Calu3 (cell line): Measurements from ENCODE around the gene BIN1. TPM values are rescaled to one million over a fixed set of nuclear protein-coding genes. Genes with fewer than 3 reads are reported as not detected.

ENCODE experiments used
- BruUV-seq: library from RNA; stranded (reverse); fragments of 400-500 nt; replicated peaks from 2 replicates; lab custom pipeline; 2021; lab: Mats Ljungman, UMichigan
- CTCF ChIA-PET: fragments of 300-600 bp; sonication (Branson Sonifier 250); formaldehyde crosslinking; loops from one replicate; lab custom pipeline; 2022; ENCODE audit warnings: antibody characterized with exemption; lab: Charles Lee
- DNase-seq: peaks from one replicate; pipeline ENCODE4 v3.0.0; 2022
- H3K27ac Mint-ChIP-seq: one replicate; pipeline ENCODE4 v1.8.0; 2022; ENCODE audit warnings: mixed read lengths; ENCODE audit not compliant: unreplicated experiment
- H3K27me3 Mint-ChIP-seq: one replicate; pipeline ENCODE4 v1.8.0; 2022; ENCODE audit warnings: mixed read lengths; ENCODE audit not compliant: unreplicated experiment
- H3K36me3 Mint-ChIP-seq: one replicate; pipeline ENCODE4 v1.8.0; 2022; ENCODE audit warnings: mild to moderate bottlenecking, moderate library complexity, mixed read lengths; ENCODE audit not compliant: insufficient read depth, unreplicated experiment
- H3K4me1 Mint-ChIP-seq: one replicate; pipeline ENCODE4 v1.8.0; 2022; ENCODE audit warnings: mild to moderate bottlenecking, low read depth, mixed read lengths; ENCODE audit not compliant: unreplicated experiment
- H3K4me3 Mint-ChIP-seq: one replicate; pipeline ENCODE4 v1.8.0; 2022; ENCODE audit warnings: mild to moderate bottlenecking, low read depth, moderate library complexity, mixed read lengths; ENCODE audit not compliant: unreplicated experiment
- H3K9me3 Mint-ChIP-seq: one replicate; pipeline ENCODE4 v1.8.0; 2022; ENCODE audit warnings: low read depth, mixed read lengths; ENCODE audit not compliant: unreplicated experiment
- CTCF ChIP-seq: fragments of 200-600 bp; IDR thresholded peaks from one replicate; pipeline ENCODE4 v1.8.0; 2022; ENCODE audit warnings: antibody characterized with exemption; ENCODE audit not compliant: unreplicated experiment
- intact Hi-C: fragments of 100-400 bp; cut with micrococcal nuclease; formaldehyde crosslinking; loops from one replicate; pipeline ENCODE4 v1.10.0; 2022; ENCODE audit not compliant: unreplicated experiment
- total RNA-seq: library from RNA; stranded (reverse); gene quantifications from 2 replicates; pipeline ENCODE4 v1.2.3, GENCODE V29; 2022

BIN1 gene
- total RNA-seq, 1 experiment from 2014 or later = 52.8 TPM

GRCh38 chr2:127015106-127015910 lies 91.6 kb downstream of the BIN1 start:
- H3K36me3 Mint-ChIP-seq = no peaks in the 10 kb centered on the region
- TF ChIP-seq CTCF = no peak
- no peaks in the 10 kb centered on the region for H3K4me1 Mint-ChIP-seq
- BruUV-seq = no TSS peak
- H3K9me3 Mint-ChIP-seq = no peaks in the 10 kb centered on the region
- H3K4me3 Mint-ChIP-seq = no peak overlapping the region
- CTCF ChIA-PET = interaction anchor here (1.3 kb wide), 1 partner anchor 53 kb away, joined by 18 read pairs; no protein-coding TSS in a partner anchor
- no peak overlapping the region for H3K27ac Mint-ChIP-seq
- H3K27me3 Mint-ChIP-seq = peaks cover 62% of the 10 kb centered on the region
- intact Hi-C loops = no loop called here
- no peak for DNase-seq

- H3K4me3 Mint-ChIP-seq = no peak overlapping the region
- H3K27me3 Mint-ChIP-seq = peaks cover 63% of the 10 kb centered on the region
- intact Hi-C loops = no loop called here
- peaks cover 2% of the 10 kb centered on the region for H3K9me3 Mint-ChIP-seq
- BruUV-seq = no TSS peak
- no peak for TF ChIP-seq CTCF
- H3K4me1 Mint-ChIP-seq = no peaks in the 10 kb centered on the region
- H3K36me3 Mint-ChIP-seq = no peaks in the 10 kb centered on the region
- DNase-seq = no peak
- H3K27ac Mint-ChIP-seq = no peak overlapping the region
- CTCF ChIA-PET = no interaction called here
Measured at GRCh38 chr2:127014630-127015029, 92.3 kb downstream of the BIN1 start.

- no peak for DNase-seq
- intact Hi-C loops = no loop called here
- no peak overlapping the region for H3K4me3 Mint-ChIP-seq
- peaks cover 62% of the 10 kb centered on the region for H3K27me3 Mint-ChIP-seq
- CTCF ChIA-PET = no interaction called here
- no peaks in the 10 kb centered on the region for H3K36me3 Mint-ChIP-seq
- no peak for TF ChIP-seq CTCF
- no peaks in the 10 kb centered on the region for H3K4me1 Mint-ChIP-seq
- H3K9me3 Mint-ChIP-seq = peaks cover 2% of the 10 kb centered on the region
- no peak overlapping the region for H3K27ac Mint-ChIP-seq
- no TSS peak for BruUV-seq
Measured at GRCh38 chr2:127014224-127014623, 92.7 kb downstream of the BIN1 start.

- TF ChIP-seq CTCF = no peak
- Mint-ChIP-seq H3K9me3 (peaks cover 2% of the 10 kb centered on the region), H3K27me3 (peaks cover 58% of the 10 kb centered on the region), H3K27ac (no peak overlapping the region), H3K4me3 (no peak overlapping the region), H3K36me3 (no peaks in the 10 kb centered on the region), H3K4me1 (no peaks in the 10 kb centered on the region)
- intact Hi-C loops = no loop called here
- BruUV-seq = no TSS peak
- CTCF ChIA-PET = no interaction called here
- no peak for DNase-seq
Measured at GRCh38 chr2:127012868-127013267, 94.1 kb downstream of the BIN1 start.
